Skin epidermis (tissue), 12 donors: ENCODE measurements around the gene MRPS6.

Source experiments
- H3K27ac ChIP-seq, 21 experiments: fragments of 200-600 bp; sonication (generic) in 11 of 21; one replicate each; pipeline ENCODE4 v1.5.0; 2020; ENCODE audit warnings: mild to moderate bottlenecking in 3 of 21, inconsistent platforms in 2 of 21, moderate library complexity in 2 of 21
- H3K4me3 ChIP-seq, 7 experiments: fragments of 200-600 bp; sonication (generic) in 2 of 7; one replicate each; pipeline ENCODE4 v1.5.0; 2020; ENCODE audit warnings: inconsistent platforms in 2 of 7, mild to moderate bottlenecking in 2 of 7, moderate library complexity in 1 of 7

Gene MRPS6

DNA sequence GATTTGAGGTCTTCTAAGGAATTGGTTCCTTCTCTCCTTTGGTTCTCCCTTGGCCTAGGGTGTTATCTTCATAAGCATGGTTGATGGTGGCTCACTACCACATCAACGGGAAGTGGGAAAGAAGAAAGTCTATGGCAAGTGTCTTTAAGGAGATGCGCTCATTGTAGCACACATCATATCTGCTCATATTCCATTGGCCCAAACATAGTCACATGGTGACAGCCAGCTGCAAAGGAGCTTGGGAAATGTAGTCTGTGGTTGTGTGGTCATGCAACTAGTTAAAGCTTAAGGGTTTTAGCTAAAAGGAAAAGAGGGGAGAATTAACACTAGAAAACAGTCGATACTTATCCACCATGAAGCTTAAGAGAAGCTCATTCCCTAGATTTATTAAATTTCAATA is 11.4 kb upstream of the MRPS6 start:
- no peak overlapping the region for H3K27ac ChIP-seq
- H3K4me3 ChIP-seq = no peak overlapping the region

DNA sequence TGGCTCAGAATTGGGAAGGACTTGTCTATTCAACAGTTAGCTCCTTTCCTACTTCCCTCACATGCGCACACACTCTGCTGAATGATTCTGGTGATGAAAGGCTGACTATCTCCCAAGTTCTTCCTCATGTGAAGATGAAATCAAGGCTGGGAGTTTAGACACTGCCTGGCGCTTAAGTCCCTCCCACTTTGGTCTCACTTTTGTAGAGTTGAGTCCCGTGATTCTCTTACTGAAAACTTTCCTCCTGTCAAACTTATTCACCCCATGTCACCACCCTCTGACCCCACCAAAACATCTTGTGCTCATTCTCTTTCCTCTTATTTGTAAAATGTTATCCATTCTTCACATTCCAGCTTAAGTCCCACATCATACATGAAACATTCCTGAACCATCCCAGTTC is 8.4 kb upstream of the MRPS6 start:
- no peak overlapping the region for H3K27ac ChIP-seq
- H3K4me3 ChIP-seq = no peak overlapping the region

DNA sequence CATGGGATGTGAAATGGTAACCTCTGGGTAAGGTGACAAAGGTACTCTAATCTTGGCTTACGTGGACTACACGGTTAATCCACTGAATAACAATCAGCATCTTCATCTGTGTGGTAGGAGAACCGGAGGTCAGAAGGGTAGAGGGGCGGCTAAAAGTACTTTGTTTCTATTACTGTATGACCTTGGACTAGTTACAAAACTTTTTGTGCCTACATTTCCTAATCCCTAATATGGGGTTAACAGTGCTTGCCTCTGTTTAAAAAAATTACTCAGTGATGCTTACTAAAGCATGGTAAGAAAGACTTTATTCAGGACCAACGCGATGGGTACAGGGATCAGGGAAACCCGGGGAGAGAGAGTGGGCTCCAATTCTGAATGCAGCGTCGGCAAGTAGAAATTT is 1.7 kb upstream of the MRPS6 start:
- H3K4me3 ChIP-seq = no peak overlapping the region
- H3K27ac ChIP-seq = peak overlapping the region in 1 of 21 experiments; percentile 89

DNA sequence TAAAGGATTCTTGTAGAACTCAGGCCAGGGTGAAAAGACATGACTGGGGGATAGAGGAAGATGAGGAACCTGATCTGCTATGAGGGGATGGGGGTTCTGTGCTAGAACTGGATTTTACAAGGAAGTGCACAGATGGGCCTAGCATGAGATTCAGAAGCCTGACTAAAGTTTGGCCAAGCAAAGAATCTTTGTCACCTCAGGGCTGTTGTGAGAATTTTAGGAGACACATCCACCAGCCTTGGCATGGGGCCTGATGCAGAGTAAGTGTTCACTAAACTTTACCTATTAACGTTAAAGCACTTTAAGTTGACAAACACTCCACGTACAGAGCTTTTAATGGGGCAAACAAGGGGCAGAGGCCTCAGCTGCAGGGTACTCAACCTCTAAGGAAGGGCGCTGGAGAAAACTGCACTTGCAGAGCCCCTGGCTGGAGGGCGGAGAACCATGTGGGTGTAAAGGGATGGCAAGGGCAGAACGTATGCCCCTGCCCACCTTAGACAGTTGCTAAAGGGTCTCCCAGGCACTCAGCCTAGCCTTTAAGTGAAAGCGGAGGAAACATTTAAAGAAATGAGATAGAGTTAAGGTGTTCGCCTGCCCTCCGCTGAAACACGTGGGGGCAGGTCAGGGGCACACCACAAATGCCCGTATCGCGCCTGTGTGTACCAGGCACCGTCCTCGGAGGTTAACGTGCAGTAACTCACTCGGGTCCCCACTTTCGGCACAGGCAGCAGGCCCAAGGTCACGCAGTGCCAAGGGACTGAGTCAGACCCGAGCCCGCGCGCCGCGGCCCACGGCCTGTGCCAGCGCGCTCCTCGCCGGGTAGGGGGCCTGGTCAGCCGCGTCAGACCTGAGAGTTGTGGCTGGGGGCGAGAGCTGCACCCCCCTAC is 990 bp upstream of the MRPS6 start:
- peak overlapping the region; percentile 67 to 82 (median 73) for H3K4me3 ChIP-seq
- H3K27ac ChIP-seq = peak overlapping the region in 20 of 21 experiments; percentile 35 to 92 (median 78)

DNA sequence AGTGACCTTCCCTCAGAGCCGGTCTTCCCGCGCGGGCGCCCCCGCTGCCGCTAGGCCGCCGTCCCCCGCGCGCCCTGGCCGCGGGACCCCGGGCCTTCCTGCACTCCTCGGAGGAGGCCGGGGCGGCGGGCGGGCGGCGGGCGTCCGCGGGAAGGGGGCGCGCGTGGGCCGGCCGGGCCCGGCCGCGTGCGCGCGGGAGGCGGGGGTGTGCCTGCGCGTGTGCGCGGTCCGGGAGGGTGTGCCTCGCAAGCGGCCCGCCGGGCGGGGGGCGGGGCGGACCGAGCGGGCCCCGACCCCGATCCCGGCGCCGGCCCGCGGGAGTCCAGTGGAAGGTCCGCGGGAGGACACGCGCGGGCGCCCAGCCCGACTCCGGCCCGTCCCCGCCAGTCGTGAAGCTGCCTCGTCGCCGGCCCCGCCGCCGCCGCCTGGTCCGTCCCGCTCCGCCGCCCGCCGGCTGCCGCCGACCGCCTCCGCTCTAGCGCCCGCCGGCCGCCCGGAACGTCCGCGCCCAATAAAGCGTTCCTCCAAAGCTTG is 438 bp downstream of the MRPS6 start:
- H3K27ac ChIP-seq = peak overlapping the region; percentile 73 to 94 (median 87)
- H3K4me3 ChIP-seq = peak overlapping the region; percentile 67 to 82 (median 73)

DNA sequence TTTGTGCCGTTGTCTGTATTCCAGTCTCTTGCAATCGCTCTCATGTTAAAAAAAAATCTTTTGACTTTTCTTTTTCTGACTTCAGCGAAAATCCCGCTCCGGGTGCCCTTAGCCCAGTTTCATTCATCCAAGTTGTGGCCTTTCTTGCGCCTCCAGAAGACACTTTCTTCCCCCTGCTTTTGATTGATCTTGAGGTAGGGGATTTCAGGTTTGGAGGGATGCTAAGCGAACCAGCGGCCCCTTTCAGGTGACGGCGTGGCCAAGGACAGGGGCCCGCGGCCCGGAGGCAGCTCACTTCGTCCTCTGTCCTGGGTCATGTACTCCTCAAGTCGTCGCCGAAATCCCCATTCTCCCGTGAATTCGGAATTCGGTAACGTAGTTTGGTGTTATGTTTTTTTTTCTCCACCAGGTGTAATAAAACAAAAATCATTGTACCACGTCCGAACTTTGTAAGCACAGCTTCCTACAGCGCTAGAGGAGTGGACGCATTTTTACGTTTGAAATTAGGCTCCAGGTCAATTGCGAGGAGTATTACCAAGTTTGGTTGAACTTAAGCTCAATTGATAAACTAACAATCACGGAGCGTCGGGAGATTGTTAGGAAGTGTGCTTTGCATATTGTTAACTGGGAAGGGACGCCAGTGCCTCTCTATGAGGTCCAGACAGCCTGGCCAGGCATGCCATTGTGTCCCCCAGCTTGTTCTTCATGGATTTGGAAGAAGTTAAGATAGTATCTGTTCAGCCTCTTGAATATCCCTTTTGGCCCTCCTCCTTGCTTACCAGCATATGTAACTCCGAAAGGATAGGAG is 1.1 kb downstream of the MRPS6 start:
- Histone ChIP-seq H3K4me3 (peak overlapping the region; percentile 67 to 82 (median 73)), H3K27ac (peak overlapping the region in 19 of 21 experiments; percentile 2 to 94 (median 75))

DNA sequence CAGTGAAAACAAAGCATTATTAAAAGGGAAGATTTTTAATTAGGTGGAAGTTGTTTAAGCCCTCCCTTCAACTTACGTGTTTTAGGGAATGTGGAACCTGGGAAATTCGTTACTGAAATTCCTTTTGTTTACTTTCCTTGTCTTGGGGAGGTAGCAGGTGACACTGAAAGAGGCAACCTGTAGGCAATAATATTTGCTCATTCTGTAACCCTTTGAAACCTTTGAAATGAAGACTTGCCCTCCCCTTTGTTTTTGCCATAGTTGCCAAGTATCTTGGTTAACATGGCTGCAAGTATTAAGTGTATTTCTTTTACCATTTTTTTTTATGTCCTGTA is 1.7 kb downstream of the MRPS6 start:
- Histone ChIP-seq H3K27ac (peak overlapping the region in 10 of 21 experiments; percentile 2 to 94 (median 64)), H3K4me3 (peak overlapping the region in 6 of 7 experiments; percentile 67 to 82 (median 72))

DNA sequence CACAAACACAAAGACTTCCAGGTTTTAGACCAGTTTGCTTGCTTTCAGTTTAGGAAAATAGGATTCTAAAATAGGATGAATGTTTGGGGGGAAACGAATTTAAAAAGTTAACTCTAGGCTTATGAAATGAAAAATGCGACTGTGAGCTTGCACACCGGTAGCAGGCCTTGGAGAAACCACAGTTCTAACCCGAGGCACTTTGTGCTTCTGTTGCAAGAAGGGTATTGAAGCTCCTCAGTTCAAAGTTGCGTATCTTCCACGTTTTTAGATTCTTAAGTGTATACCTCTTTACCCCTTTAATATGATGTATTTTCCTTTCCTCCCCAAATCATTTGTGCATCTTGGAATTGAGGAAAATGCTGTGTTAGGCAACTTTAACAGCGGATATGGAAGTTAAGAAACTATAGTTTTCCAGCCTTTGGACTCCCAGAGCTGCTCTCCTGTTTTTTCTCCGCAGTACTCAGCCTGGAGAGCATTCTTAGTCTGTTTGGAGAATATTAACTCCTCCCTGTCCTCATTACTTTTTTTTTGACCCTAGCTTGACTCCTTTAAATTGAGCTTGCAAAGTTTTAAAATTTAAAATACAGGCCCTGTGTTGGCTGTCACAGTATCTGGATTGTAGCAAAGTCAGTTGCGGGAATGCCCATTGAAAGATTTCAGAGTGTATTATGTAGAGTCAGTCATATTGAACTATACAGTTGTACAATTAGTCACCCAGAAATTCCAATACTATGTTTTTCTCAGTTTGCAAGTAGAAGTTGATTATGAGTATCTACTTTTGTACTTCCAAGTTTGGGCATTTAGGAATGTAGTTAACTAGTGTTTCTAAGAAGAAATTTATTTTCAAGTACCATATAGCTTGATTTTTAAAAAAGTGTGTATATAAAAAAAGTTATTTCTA is 2.6 kb downstream of the MRPS6 start:
- Histone ChIP-seq H3K27ac (peak overlapping the region in 7 of 21 experiments; percentile 3 to 92 (median 56)), H3K4me3 (peak overlapping the region in 4 of 7 experiments; percentile 2 to 82 (median 42))

DNA sequence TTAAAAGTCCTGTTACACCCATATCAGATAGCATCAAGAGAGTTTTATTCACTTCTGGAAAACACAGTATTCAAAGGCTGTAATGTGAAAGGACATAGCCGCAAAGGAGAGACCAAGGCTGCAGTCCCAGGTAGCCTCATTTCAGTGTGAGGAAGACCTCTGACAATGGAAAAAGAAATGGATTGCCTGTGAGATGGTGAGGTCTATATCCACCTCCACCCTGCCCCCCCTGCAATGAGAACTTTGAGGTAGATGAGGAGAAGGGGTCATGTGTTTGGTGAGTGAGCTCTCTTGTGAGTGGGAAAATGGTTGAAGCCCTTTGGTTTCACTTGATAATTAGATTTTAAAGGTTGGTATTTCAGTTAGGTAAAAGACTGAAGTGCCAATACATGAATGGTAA is 3.5 kb downstream of the MRPS6 start:
- no peak overlapping the region for H3K4me3 ChIP-seq

DNA sequence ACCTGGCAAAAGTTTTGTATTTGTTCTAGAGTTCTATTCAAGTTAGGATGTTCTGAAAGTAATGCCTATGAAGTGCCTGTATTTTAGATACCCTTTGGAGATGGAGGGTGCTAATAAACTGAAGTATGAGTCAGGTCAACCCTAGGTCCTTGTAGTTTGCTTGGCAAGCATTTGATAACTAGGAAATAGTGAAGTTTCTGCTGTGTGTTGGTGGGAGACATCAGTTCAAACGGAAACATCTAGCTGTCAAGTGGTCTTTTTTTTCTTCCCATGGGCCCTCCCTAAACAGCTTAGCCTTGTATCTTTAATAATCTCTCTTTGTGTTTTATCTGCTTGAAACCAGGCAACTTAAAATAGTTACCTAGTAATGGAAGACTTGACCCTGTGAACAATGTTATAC is 4.5 kb downstream of the MRPS6 start:
- no peak overlapping the region for H3K27ac ChIP-seq

More for the DNA sequence above, 3.5 kb downstream of the MRPS6 start:
- peak overlapping the region in 1 of 21 experiments; percentile 12 for H3K27ac ChIP-seq

DNA sequence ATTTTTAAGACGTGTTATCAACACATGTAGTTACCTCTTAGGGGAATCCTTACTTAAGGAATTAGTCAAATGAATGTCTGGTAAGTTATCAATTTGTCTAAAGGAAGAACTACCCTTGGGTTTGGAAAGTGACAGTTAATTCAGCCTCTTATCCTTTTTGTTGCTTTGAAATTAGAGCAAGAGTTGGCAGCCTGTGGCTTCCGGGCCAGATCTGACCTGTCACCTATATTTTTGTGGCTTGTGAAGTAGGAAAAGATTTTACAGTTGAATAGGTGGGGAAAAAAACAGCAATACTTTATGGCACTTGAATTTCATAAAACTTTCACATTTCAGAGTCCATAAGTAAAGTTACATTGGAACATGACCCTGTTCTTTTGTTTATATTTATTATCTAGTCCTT is 5.5 kb downstream of the MRPS6 start:
- peak overlapping the region in 1 of 21 experiments; percentile 19 for H3K27ac ChIP-seq
- H3K4me3 ChIP-seq = no peak overlapping the region

More for the DNA sequence above, 4.5 kb downstream of the MRPS6 start:
- H3K4me3 ChIP-seq = no peak overlapping the region

DNA sequence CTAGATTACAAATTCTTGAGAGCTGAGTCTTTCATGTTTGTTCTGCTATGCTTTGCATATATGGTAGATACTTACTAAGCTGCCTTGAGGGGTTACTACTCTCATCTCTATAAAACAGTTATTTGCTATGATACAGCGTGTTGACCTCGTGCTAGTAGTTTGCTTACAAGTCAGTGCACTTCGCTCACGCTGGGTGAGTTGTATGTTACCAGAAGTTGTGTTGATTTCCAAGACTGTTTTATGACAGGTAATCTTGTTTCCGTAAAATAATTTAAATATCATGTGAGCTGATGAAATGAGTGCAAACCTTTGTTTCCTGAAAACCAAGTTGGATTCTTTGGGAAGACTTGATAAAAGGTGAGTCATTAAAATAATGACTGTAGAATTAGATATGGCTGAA is 7.3 kb downstream of the MRPS6 start:
- H3K27ac ChIP-seq = no peak overlapping the region
- no peak overlapping the region for H3K4me3 ChIP-seq

DNA sequence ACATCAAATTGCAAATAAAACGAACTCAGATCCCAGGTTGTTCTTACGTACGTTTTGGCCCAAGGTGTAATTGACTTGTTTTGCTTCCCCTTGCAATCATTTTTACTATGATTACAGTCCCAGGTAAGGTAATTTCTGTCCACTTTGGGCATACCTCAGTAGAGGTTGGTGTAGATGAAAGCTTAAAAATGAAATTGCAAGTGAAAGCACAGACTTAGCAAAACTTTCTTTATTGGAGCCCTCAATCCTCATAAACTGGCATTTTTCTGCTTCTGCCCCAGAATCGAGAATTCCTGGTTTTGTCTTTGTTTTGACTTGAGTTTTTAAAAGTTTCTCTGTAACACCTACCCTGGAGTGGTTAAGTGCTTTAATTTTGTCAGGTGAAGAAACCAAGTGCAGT is 9.4 kb downstream of the MRPS6 start:
- Histone ChIP-seq H3K27ac (no peak overlapping the region), H3K4me3 (no peak overlapping the region)

DNA sequence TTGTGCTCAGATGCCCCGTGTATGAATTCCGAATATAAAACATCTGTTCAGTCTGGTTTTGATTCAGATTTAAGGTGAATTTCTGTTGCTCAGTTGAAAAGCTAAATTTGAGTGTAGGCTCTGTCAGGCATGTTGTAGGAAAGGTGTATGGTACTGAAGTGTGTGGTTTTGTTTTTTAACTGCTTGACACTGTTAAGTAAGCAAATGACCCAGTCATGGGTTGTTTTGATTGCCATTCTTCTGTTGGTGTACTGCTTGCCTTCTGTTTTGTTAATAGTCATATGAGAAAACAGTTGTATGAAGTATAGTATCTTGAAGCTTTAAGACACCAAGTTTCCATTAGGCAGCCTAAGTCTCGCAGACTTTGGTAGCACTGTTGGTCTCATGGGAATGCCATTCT is 10.0 kb downstream of the MRPS6 start:
- H3K27ac ChIP-seq = no peak overlapping the region
- no peak overlapping the region for H3K4me3 ChIP-seq

DNA sequence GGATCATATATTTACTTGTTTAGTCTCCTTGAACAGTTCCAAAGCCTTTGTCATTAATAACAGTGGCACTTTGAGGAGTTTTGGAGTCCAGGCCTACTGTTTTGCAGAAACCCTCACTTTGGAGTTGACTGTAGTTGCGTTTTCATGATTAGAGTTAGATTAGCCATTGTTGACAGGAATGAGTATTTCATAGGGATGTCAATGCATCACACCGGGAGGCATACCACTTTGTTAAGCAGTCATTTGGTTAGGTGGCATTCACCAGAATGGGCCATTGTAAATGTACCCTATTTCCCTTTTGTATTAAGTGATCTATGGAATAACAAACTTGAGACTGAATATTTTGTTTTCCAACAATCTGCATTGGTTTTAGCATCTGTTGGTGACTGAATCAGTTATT is 11.8 kb downstream of the MRPS6 start:
- Histone ChIP-seq H3K27ac (no peak overlapping the region), H3K4me3 (no peak overlapping the region)

DNA sequence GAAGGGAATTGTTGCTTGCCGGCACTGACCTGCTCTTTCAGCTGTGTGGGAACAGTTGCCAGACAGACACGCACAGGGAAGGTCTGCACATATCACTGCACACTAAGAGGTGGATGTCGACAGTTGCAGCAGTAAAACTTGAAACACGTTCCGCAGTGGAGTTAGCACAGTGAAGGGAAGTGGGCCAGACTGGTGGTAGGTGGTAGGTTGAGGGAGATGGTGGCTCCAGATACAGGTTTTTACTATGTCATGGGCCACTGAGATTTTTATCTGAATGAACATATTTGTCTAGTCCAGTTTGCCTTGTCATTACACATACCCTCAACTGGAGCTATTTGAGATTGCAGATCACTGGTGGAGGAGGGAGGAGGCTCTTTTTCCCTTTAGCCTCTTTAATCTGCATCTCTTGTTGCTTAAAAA is 13.5 kb downstream of the MRPS6 start:
- Histone ChIP-seq H3K4me3 (no peak overlapping the region), H3K27ac (no peak overlapping the region)

DNA sequence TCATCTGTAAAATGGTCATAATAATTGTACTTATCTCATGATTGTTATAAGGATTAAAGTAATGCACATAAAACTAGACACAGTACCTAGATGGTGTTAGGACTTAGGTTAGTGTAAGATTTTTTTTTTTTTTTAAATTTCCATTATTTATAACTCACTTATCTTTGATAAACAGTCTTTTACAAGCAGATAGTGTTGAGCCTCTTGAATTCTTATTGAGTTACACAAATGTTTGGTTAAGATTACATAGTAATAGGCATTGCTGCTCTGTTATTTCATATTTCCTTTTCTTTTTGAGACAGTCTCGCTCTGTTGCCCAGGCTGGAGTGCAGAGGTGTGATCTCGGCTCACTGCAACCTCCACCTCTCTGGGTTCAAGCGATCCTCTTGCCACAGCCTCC is 15.4 kb downstream of the MRPS6 start:
- Histone ChIP-seq H3K27ac (no peak overlapping the region), H3K4me3 (no peak overlapping the region)

DNA sequence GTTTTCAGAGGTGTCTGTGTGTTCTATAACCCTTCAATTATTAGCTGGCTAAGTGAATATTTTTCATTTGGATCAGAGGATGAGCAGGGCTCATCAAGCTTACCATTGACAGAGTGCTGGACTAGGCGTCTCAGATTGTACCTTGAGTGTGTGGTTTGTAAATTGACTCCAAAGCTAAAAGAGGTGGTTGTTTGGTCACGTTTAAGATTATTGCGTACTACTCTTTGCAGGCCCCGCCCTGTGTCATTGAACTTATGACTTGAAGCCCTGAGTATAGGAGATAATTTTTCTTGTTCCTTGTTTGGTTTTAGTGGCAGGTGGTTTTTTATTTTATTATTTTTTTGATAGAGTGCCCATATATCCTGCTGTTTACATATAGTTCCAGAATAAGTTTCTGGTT is 17.7 kb downstream of the MRPS6 start:
- Histone ChIP-seq H3K4me3 (no peak overlapping the region), H3K27ac (no peak overlapping the region)

DNA sequence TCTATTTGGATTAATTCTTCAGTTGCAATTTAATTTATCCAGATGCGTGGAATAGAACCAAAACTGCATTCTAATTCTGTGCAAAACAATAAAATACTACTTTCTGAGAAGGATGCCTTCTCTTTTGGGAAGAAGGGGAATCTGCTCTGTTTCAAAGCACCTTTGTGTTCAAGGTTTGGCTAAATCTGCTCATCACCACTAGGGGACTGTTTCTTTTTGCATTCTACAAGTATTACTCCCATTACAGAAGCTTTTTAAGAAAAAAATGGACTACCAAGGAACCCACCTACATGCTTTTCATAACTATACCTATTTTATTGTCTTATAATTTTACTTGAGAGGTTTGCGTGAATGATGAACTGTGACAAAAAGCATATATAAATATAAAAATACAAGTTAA is 18.2 kb downstream of the MRPS6 start:
- no peak overlapping the region for H3K27ac ChIP-seq
- no peak overlapping the region for H3K4me3 ChIP-seq
